ENCODE measurements around the gene ZPBP2. TPM values are rescaled to one million over a fixed set of nuclear protein-coding genes. Genes with fewer than 3 reads are reported as not detected.

Gene ZPBP2
- total RNA-seq, 4 donors from 2014 or later, result not detected

- no peaks in the 10 kb centered on the region for H3K27me3 ChIP-seq
- peaks cover 7 to 38% (median 13%) of the 10 kb centered on the region in 4 donors for H3K36me3 ChIP-seq
- H3K9me3 ChIP-seq, result no peaks in the 10 kb centered on the region
- H3K4me1 ChIP-seq, result no peaks in the 10 kb centered on the region
- no peak overlapping the region for H3K27ac ChIP-seq (replicated peaks in 1 of 4)
- intact Hi-C loops (cut with DNase I), result no loop called here
- DNase-seq (ENCODE audit: extremely low spot score), result no peak
- no peak overlapping the region for H3K4me3 ChIP-seq
- 77% methylated on average over 3 of the region's 3 CpGs for WGBS
- TF ChIP-seq POLR2AphosphoS5 (IDR thresholded peaks at IDR 0.05) (no peak), EP300 (IDR thresholded peaks at IDR 0.05) (no peak), POLR2A (IDR thresholded peaks at IDR 0.05; ENCODE audit: low read depth) (no peak)
- TF ChIP-seq, protein P1, sequence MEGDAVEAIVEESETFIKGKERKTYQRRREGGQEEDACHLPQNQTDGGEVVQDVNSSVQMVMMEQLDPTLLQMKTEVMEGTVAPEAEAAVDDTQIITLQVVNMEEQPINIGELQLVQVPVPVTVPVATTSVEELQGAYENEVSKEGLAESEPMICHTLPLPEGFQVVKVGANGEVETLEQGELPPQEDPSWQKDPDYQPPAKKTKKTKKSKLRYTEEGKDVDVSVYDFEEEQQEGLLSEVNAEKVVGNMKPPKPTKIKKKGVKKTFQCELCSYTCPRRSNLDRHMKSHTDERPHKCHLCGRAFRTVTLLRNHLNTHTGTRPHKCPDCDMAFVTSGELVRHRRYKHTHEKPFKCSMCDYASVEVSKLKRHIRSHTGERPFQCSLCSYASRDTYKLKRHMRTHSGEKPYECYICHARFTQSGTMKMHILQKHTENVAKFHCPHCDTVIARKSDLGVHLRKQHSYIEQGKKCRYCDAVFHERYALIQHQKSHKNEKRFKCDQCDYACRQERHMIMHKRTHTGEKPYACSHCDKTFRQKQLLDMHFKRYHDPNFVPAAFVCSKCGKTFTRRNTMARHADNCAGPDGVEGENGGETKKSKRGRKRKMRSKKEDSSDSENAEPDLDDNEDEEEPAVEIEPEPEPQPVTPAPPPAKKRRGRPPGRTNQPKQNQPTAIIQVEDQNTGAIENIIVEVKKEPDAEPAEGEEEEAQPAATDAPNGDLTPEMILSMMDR (IDR thresholded peaks at IDR 0.05), result no peak
Observed at GRCh38 chr17:39913989-39914388, 46.0 kb downstream of the ZPBP2 start.

GRCh38 chr17:39915559-39915958, 47.6 kb downstream of the ZPBP2 start:
- H3K36me3 ChIP-seq, result peaks cover 13 to 39% (median 19%) of the 10 kb centered on the region in 4 donors
- no peaks in the 10 kb centered on the region for H3K27me3 ChIP-seq
- WGBS, result 86% methylated on average over 4 of the region's 4 CpGs
- no peaks in the 10 kb centered on the region for H3K4me1 ChIP-seq
- H3K27ac ChIP-seq (replicated peaks in 1 of 4), result no peak overlapping the region
- TF ChIP-seq EP300 (IDR thresholded peaks at IDR 0.05), result no peak
- no peak for TF ChIP-seq POLR2A (IDR thresholded peaks at IDR 0.05; ENCODE audit: low read depth)
- no peak for TF ChIP-seq POLR2AphosphoS5 (IDR thresholded peaks at IDR 0.05)
- TF ChIP-seq, protein P1 (IDR thresholded peaks at IDR 0.05), result no peak
- intact Hi-C loops (cut with DNase I), result no loop called here
- H3K4me3 ChIP-seq, result no peak overlapping the region
- no peak for DNase-seq (ENCODE audit: extremely low spot score)
- H3K9me3 ChIP-seq, result no peaks in the 10 kb centered on the region

- Histone ChIP-seq H3K4me1 (no peaks in the 10 kb centered on the region), H3K4me3 (no peak overlapping the region), H3K27me3 (no peaks in the 10 kb centered on the region), H3K27ac (replicated peaks in 1 of 4) (no peak overlapping the region), H3K36me3 (peaks cover 12 to 44% (median 29%) of the 10 kb centered on the region in 4 donors), H3K9me3 (no peaks in the 10 kb centered on the region)
- TF ChIP-seq, protein P1 (IDR thresholded peaks at IDR 0.05), result no peak
- TF ChIP-seq POLR2A (IDR thresholded peaks at IDR 0.05; ENCODE audit: low read depth) (no peak), EP300 (IDR thresholded peaks at IDR 0.05) (no peak), POLR2AphosphoS5 (IDR thresholded peaks at IDR 0.05) (no peak)
- intact Hi-C loops (cut with DNase I), result no loop called here
- DNase-seq (ENCODE audit: extremely low spot score), result no peak
- 93% methylated on average over 7 of the region's 7 CpGs for WGBS
Observed at GRCh38 chr17:39916918-39917317, 48.9 kb downstream of the ZPBP2 start.

DNA sequence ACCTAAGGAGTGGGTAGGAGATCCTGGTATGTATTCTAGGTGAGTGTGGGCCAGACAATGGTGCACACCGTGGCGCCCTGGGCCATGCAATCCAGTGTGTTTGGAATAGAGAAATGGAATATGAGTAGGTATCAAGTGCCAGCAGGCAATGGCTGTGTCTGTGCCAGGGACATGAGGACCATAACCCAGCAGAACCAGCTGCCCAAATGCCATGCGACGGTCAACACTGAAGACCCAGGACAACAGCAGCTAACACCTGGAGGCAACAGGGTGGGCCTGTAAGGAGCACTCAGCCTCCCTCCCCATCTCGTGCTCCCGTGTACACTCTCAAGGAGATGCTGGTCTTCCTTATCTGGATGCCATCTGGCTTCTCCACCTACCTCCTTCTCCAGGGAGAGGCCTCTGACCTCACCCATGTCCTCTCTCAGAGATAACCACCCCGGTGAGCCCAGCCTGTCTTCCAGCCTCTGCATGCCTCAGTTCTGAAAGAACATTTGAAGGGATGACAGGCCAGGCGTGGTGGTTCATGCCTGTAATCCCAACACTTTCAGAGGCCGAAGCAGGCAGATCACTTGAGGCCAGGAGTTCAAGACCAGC, 51.2 kb downstream of the ZPBP2 start:
- no peak for DNase-seq (ENCODE audit: extremely low spot score)
- TF ChIP-seq, protein P1 (IDR thresholded peaks at IDR 0.05), result no peak
- TF ChIP-seq POLR2A (IDR thresholded peaks at IDR 0.05; ENCODE audit: low read depth) (no peak), EP300 (IDR thresholded peaks at IDR 0.05) (no peak), POLR2AphosphoS5 (IDR thresholded peaks at IDR 0.05) (no peak)
- H3K27ac ChIP-seq (replicated peaks in 1 of 4), result no peak overlapping the region
- 95% methylated on average over 9 of the region's 9 CpGs for WGBS
- H3K27me3 ChIP-seq, result no peaks in the 10 kb centered on the region
- H3K36me3 ChIP-seq, result peaks cover 32 to 64% (median 50%) of the 10 kb centered on the region in 4 donors
- H3K9me3 ChIP-seq, result no peaks in the 10 kb centered on the region
- H3K4me3 ChIP-seq, result no peak overlapping the region
- intact Hi-C loops (cut with DNase I), result no loop called here
- peaks cover 0 to 5% (median 1%) of the 10 kb centered on the region in 4 donors for H3K4me1 ChIP-seq
